H7 (cell line): ENCODE measurements around the gene SAMD10. TPM values are rescaled to one million over a fixed set of nuclear protein-coding genes. Genes with fewer than 3 reads are reported as not detected.
"Not testable (repeated sequence)": the region's sequence is repeated elsewhere in the genome, so short reads cannot be mapped to it uniquely, and the experiment has no call there.

Experiments used
- DNase-seq: peaks from one replicate; pipeline ENCODE4 v3.0.0; 2012
- H3K27me3 ChIP-seq: 2 replicates; pipeline ENCODE4 v1.6.0; 2011; ENCODE audit warnings: mild to moderate bottlenecking, low read length; ENCODE audit not compliant: control insufficient read depth, insufficient read depth
- H3K36me3 ChIP-seq: replicated peaks from 2 replicates; pipeline ENCODE4 v1.5.1; 2011; ENCODE audit warnings: low read length; ENCODE audit not compliant: control insufficient read depth, insufficient read depth
- H3K4me3 ChIP-seq: 2 replicates; pipeline ENCODE4 v1.5.1; 2011; ENCODE audit warnings: low read depth, mild to moderate bottlenecking, control low read depth, low read length, moderate library complexity; ENCODE audit not compliant: insufficient read depth
- total RNA-seq: library from RNA; depleted of rRNA; stranded (reverse); fragments of >200 nt; shearing (Covaris generic); gene quantifications from 2 replicates; pipeline ENCODE4 v1.2.3, GENCODE V29; 2014; rRNA removed

Gene SAMD10
- total RNA-seq, 1 experiment from 2014 or later = 3.8 TPM

GRCh38 chr20:63937596-63937995, 41.8 kb downstream of the SAMD10 start:
- no peaks in the 10 kb centered on the region for H3K36me3 ChIP-seq
- no peaks in the 10 kb centered on the region for H3K27me3 ChIP-seq
- DNase-seq = no peak
- no peak overlapping the region for H3K4me3 ChIP-seq

- Histone ChIP-seq H3K36me3 (peaks cover 3% of the 10 kb centered on the region), H3K4me3 (no peak overlapping the region), H3K27me3 (no peaks in the 10 kb centered on the region)
- DNase-seq = no peak
Observed at GRCh38 chr20:63935447-63935846, 44.0 kb downstream of the SAMD10 start.

- Histone ChIP-seq H3K4me3 (no peak overlapping the region), H3K27me3 (no peaks in the 10 kb centered on the region), H3K36me3 (peaks cover 7% of the 10 kb centered on the region)
- DNase-seq = peak; percentile 92
Observed at GRCh38 chr20:63934271-63935068, 45.0 kb downstream of the SAMD10 start.

- Histone ChIP-seq H3K36me3 (peaks cover 8% of the 10 kb centered on the region), H3K4me3 (no peak overlapping the region), H3K27me3 (no peaks in the 10 kb centered on the region)
- DNase-seq = no peak
Observed at GRCh38 chr20:63933646-63934045, 45.8 kb downstream of the SAMD10 start.

GRCh38 chr20:63932606-63933160, 46.8 kb downstream of the SAMD10 start:
- DNase-seq = peak; percentile 39
- Histone ChIP-seq H3K4me3 (no peak overlapping the region), H3K27me3 (no peaks in the 10 kb centered on the region), H3K36me3 (peaks cover 11% of the 10 kb centered on the region)

- Histone ChIP-seq H3K36me3 (peaks cover 11% of the 10 kb centered on the region), H3K27me3 (no peaks in the 10 kb centered on the region), H3K4me3 (no peak overlapping the region)
- DNase-seq = peak; percentile 40
Observed at GRCh38 chr20:63931735-63932134, 47.7 kb downstream of the SAMD10 start.

GRCh38 chr20:63930971-63931553, 48.4 kb downstream of the SAMD10 start:
- DNase-seq = peak; percentile 49
- Histone ChIP-seq H3K4me3 (no peak overlapping the region), H3K36me3 (peaks cover 11% of the 10 kb centered on the region), H3K27me3 (no peaks in the 10 kb centered on the region)

- not testable (repeated sequence) for H3K4me3 ChIP-seq, H3K27me3 ChIP-seq, DNase-seq
- H3K36me3 ChIP-seq = peaks cover 11% of the 10 kb centered on the region
Observed at GRCh38 chr20:63929473-63929883, 50.0 kb downstream of the SAMD10 start.

- no peaks in the 10 kb centered on the region for H3K27me3 ChIP-seq
- H3K36me3 ChIP-seq = peaks cover 11% of the 10 kb centered on the region
- peak; percentile 40 for DNase-seq
- H3K4me3 ChIP-seq = no peak overlapping the region
Observed at GRCh38 chr20:63929071-63929470, 50.4 kb downstream of the SAMD10 start.

- H3K27me3 ChIP-seq = no peaks in the 10 kb centered on the region
- H3K4me3 ChIP-seq = no peak overlapping the region
- DNase-seq = no peak
- peaks cover 11% of the 10 kb centered on the region for H3K36me3 ChIP-seq
Observed at GRCh38 chr20:63926298-63926697, 53.1 kb downstream of the SAMD10 start.

- DNase-seq = no peak
- Histone ChIP-seq H3K36me3 (peaks cover 4% of the 10 kb centered on the region), H3K4me3 (no peak overlapping the region), H3K27me3 (no peaks in the 10 kb centered on the region)
Observed at GRCh38 chr20:63924241-63924640, 55.2 kb downstream of the SAMD10 start.

Other genes with a start within 250 kb of the SAMD10 start
- gene LIME1, start 243.0 kb downstream of the SAMD10 start, total RNA-seq = 7.7 and 10.5 TPM in 2 replicates
- gene SLC2A4RG, start 239.9 kb downstream of the SAMD10 start, total RNA-seq = 38.3 and 62.2 TPM in 2 replicates
- gene ZBTB46, start 148.4 kb downstream of the SAMD10 start, total RNA-seq = 13.5 and 20.0 TPM in 2 replicates
- gene ABHD16B, start 118.1 kb downstream of the SAMD10 start, total RNA-seq = not detected in 2 replicates
- gene TPD52L2, start 114.4 kb downstream of the SAMD10 start, total RNA-seq = 76.0 and 79.3 TPM in 2 replicates
- 29.2 and 30.8 TPM in 2 replicates for gene DNAJC5, start 84.5 kb downstream of the SAMD10 start, total RNA-seq
- 21.8 and 26.6 TPM in 2 replicates for gene UCKL1, start 23.2 kb downstream of the SAMD10 start, total RNA-seq
- gene ZNF512B, start 9.7 kb downstream of the SAMD10 start, total RNA-seq = 13.3 and 15.5 TPM in 2 replicates
- gene PRPF6, start 1.5 kb upstream of the SAMD10 start, total RNA-seq = 70.8 and 75.3 TPM in 2 replicates
- gene C20orf204, start 56.5 kb upstream of the SAMD10 start, total RNA-seq = 1.1 and 1.6 TPM in 2 replicates
- gene SOX18, start 70.0 kb upstream of the SAMD10 start, total RNA-seq = 0.52 and 1.2 TPM in 2 replicates
- gene TCEA2, start 83.6 kb upstream of the SAMD10 start, total RNA-seq = 27.3 and 29.4 TPM in 2 replicates
- 24.3 and 27.0 TPM in 2 replicates for gene RGS19, start 99.9 kb upstream of the SAMD10 start, total RNA-seq
- gene OPRL1, start 100.4 kb upstream of the SAMD10 start, total RNA-seq = 2.4 and 4.4 TPM in 2 replicates
- gene LKAAEAR1, start 104.8 kb upstream of the SAMD10 start, total RNA-seq = 0.45 TPM in 1 of 2 replicates, not detected in the other
- not detected in 2 replicates for gene NPBWR2, start 127.9 kb upstream of the SAMD10 start, total RNA-seq
- gene MYT1, start 184.8 kb upstream of the SAMD10 start, total RNA-seq = 0.69 and 2.1 TPM in 2 replicates